GM12878 (cell line): ENCODE results near the gene C1S. TPM values are rescaled to one million over a fixed set of nuclear protein-coding genes. Genes with fewer than 3 reads are reported as not detected.

Experiments
- ATAC-seq: fragments of 200-7000 bp; cut with Tn5 transposase; 3 replicates; pipeline ENCODE4 v1.9.1; 2020; ENCODE audit warnings: mild to moderate bottlenecking, moderate library complexity
- BruUV-seq: library from RNA; stranded (reverse); fragments of 400-500 nt; replicated peaks from 2 replicates; lab custom pipeline; 2021; lab: Mats Ljungman, UMichigan
- CTCF ChIA-PET: fragments of 300-600 bp; sonication (Branson Sonifier 250); formaldehyde crosslinking; extraction: SDS; loops from one replicate; lab custom pipeline; 2021; ENCODE audit warnings: inconsistent platforms; lab: Yijun Ruan, JAX
- POLR2A ChIA-PET: fragments of 350-600 bp; formaldehyde crosslinking; extraction: SDS; loops from one replicate; lab custom pipeline; 2021; ENCODE audit warnings: inconsistent platforms; lab: Charles Lee
- RAD21 ChIA-PET: fragments of 300-600 bp; sonication (Branson Sonifier 250); formaldehyde crosslinking; loops from one replicate; lab custom pipeline; 2023; ENCODE audit warnings: antibody characterized with exemption; ENCODE audit not compliant: unreplicated experiment; lab: Charles Lee
- SMC1A ChIA-PET: fragments of 300-600 bp; sonication (Branson Sonifier 250); formaldehyde crosslinking; loops from one replicate; lab custom pipeline; 2023; ENCODE audit not compliant: unreplicated experiment, uncharacterized antibody; lab: Charles Lee
- DNase-seq: peaks from one replicate; pipeline ENCODE4 v3.0.0-alpha.2; 2011; ENCODE audit warnings: low read depth, low spot score
- FAIRE-seq: peaks from 3 replicates; lab custom pipeline; 2011; peaks lifted over from hg19 to GRCh38; lab: Jason Lieb, UNC
- H2AFZ ChIP-seq: 2 replicates; pipeline ENCODE4 v1.6.0; 2011; ENCODE audit warnings: low read depth, low read length, control low read depth; ENCODE audit not compliant: control insufficient read depth
- H3K27ac ChIP-seq: 2 replicates; pipeline ENCODE4 v1.5.1; 2011; ENCODE audit warnings: control low read depth; ENCODE audit not compliant: control insufficient read depth, insufficient read depth
- H3K27me3 ChIP-seq, 2 experiments: replicated peaks in 1 of 2; 2 replicates each; pipeline versions ENCODE4 v1.6.0 to v1.6.1; 2011; ENCODE audit warnings: low read length in 1 of 2; ENCODE audit not compliant: control insufficient read depth in 2 of 2, insufficient read depth in 2 of 2
- H3K36me3 ChIP-seq, 2 experiments: 2 replicates each; pipeline ENCODE4 v1.5.1; 2011; ENCODE audit warnings: low read length in 1 of 2; ENCODE audit not compliant: control insufficient read depth in 2 of 2, insufficient read depth in 2 of 2
- H3K4me1 ChIP-seq: 2 replicates; pipeline ENCODE4 v1.6.1; 2011; ENCODE audit warnings: mild to moderate bottlenecking, low read length, moderate library complexity, mixed read lengths; ENCODE audit not compliant: control insufficient read depth, insufficient read depth
- H3K4me2 ChIP-seq: 2 replicates; pipeline ENCODE4 v1.6.0; 2011; ENCODE audit warnings: control low read depth; ENCODE audit not compliant: control insufficient read depth, insufficient read depth
- H3K4me3 ChIP-seq: fragments of 200-600 bp; sonication (generic); 2 replicates; pipeline ENCODE4 v1.5.1; 2016
- H3K79me2 ChIP-seq: 2 replicates; pipeline ENCODE4 v1.6.0; 2011; ENCODE audit warnings: low read length; ENCODE audit not compliant: control insufficient read depth, insufficient read depth
- H3K9ac ChIP-seq: 2 replicates; pipeline ENCODE4 v1.8.0; 2011; ENCODE audit warnings: low read length, control low read depth, mixed read lengths; ENCODE audit not compliant: control insufficient read depth, insufficient read depth
- H3K9me3 ChIP-seq: replicated peaks from 3 replicates; pipeline ENCODE4 v1.5.1; 2011; ENCODE audit warnings: mild to moderate bottlenecking, low read length; ENCODE audit not compliant: control insufficient read depth, insufficient read depth
- H4K20me1 ChIP-seq: 2 replicates; pipeline ENCODE4 v1.6.0; 2011; ENCODE audit not compliant: control insufficient read depth, insufficient read depth
- BMI1 ChIP-seq: fragments of 450-650 bp; IDR thresholded peaks from 2 replicates; pipeline ENCODE4 v1.6.1; 2016; ENCODE audit warnings: mild to moderate bottlenecking, moderate library complexity, borderline replicate concordance
- DPF2 ChIP-seq: fragments of 450-650 bp; IDR thresholded peaks from 2 replicates; pipeline ENCODE4 v1.6.1; 2017; ENCODE audit warnings: mild to moderate bottlenecking
- RAD21 ChIP-seq: IDR thresholded peaks from 2 replicates; pipeline ENCODE4 v1.6.1; 2011; ENCODE audit warnings: mild to moderate bottlenecking, low read depth, low read length, moderate library complexity; ENCODE audit not compliant: insufficient read depth
- WGBS: methylation state at CpG from one replicate; pipeline ENCODE4 v1.1.6; 2016; ENCODE audit warnings: low lambda C conversion rate; ENCODE audit not compliant: insufficient replicate concordance, insufficient coverage; ENCODE audit errors: missing lambda C conversion rate; 5-methylcytosine and 5-hydroxymethylcytosine counted together
- in situ Hi-C: fragments of 300-500 bp; cut with MboI; formaldehyde crosslinking; loops from 9 replicates; pipeline ENCODE4 v1.14.3; 2018; ENCODE audit warnings: mixed read lengths
- intact Hi-C: fragments of 100-400 bp; cut with micrococcal nuclease; formaldehyde crosslinking; loops from one replicate; pipeline ENCODE4 v1.14.2; 2022; ENCODE audit not compliant: unreplicated experiment
- polyA plus RNA-seq, 11 experiments: library from polyadenylated mRNA; depleted of rRNA in 4 of 11; unstranded in 6 of 11; stranded (reverse) in 5 of 11; fragments of >200 nt; fragmentation: Nextera tagmentation in 4 of 11; fragmentation: Illumina TruSeq in 1 of 11; extraction: Ambion mirVana in 4 of 11; extraction: Trizol in 1 of 11; gene quantifications; 1 replicate in 1 of 11; 2 replicates in 10 of 11; pipeline versions ENCODE4 v1.2.1 to v1.2.3, GENCODE V29; 2011 to 2016; ENCODE audit warnings: inconsistent platforms in 2 of 11, missing spikeins in 2 of 11, low read depth in 1 of 11
- total RNA-seq, 4 experiments: library from RNA; depleted of rRNA in 3 of 4; stranded (reverse); fragments of >200 nt in 3 of 4; fragmentation: Illumina TruSeq in 1 of 4; extraction: Trizol in 1 of 4; gene quantifications; 2 replicates each; pipeline versions ENCODE4 v1.2.1 to v1.2.3, GENCODE V29; 2013 to 2021
- TF ChIP-seq, protein P1 (sequence below): IDR thresholded peaks from 2 replicates; pipeline ENCODE4 v1.6.1; 2012; ENCODE audit warnings: low read length, inconsistent platforms
- TF ChIP-seq, protein P2 (sequence below), 3 experiments: IDR thresholded peaks in 2 of 3; conservative IDR thresholded peaks in 1 of 3; 2 replicates each; pipeline ENCODE4 v1.5.1; 2011; ENCODE audit warnings: low read depth in 3 of 3, low read length in 3 of 3, mild to moderate bottlenecking in 3 of 3, control low read depth in 2 of 3, moderate library complexity in 2 of 3, inconsistent platforms in 1 of 3, mixed read lengths in 1 of 3; ENCODE audit not compliant: control insufficient read depth in 2 of 3, insufficient read depth in 1 of 3; ENCODE audit errors: extremely low read depth in 1 of 3

C1S gene
- total and polyA plus RNA-seq, 10 of the 15 experiments (the other 5 are each of a cell fraction or from before 2014, with no cell fraction given), result 0.10 to 1.4 (median 0.42) TPM

DNA sequence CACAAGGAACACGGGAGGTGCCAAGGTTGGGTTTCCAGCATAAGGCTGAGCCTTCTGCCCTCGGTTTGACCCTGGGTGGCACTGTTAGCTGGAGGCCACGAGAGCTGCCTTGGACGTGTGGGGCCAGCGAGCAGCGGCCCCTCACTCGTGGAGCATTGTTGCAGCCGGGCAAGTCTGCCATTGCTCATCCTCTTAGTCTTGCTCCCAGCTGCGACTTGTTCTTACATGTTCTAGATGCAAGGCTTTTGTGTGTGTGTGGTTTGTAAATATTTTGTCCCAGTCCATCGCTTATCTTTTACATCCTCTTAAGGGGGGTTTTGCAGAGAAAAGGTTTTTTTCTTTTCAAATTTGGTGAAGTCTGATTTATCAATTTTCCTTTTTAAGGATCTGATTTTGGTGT is 21.1 kb upstream of the C1S start:
- H3K4me2 ChIP-seq, result no peak overlapping the region
- ChIA-PET POLR2A (no interaction called here), RAD21 (no interaction called here), SMC1A (no interaction called here), CTCF (interaction anchor here (1.3 kb wide), 1 partner anchor 105 kb away, joined by 3 read pairs; no protein-coding TSS in a partner anchor)
- no peak overlapping the region for H3K9ac ChIP-seq
- in situ Hi-C loops (no loop called here), intact Hi-C loops (no loop called here)
- ATAC-seq, result no peak
- DNase-seq, result no peak
- H3K79me2 ChIP-seq, result no peaks in the 10 kb centered on the region
- H3K27me3 ChIP-seq, result no peaks in the 10 kb centered on the region
- no peak for FAIRE-seq
- no peaks in the 10 kb centered on the region for H3K36me3 ChIP-seq
- no peaks in the 10 kb centered on the region for H3K4me1 ChIP-seq
- no peak overlapping the region for H2AFZ ChIP-seq
- no peak overlapping the region for H3K4me3 ChIP-seq
- no TSS peak for BruUV-seq
- WGBS, result 59% methylated on average over 10 of the region's 10 CpGs
- H3K27ac ChIP-seq, result no peak overlapping the region
- TF ChIP-seq, protein P1, sequence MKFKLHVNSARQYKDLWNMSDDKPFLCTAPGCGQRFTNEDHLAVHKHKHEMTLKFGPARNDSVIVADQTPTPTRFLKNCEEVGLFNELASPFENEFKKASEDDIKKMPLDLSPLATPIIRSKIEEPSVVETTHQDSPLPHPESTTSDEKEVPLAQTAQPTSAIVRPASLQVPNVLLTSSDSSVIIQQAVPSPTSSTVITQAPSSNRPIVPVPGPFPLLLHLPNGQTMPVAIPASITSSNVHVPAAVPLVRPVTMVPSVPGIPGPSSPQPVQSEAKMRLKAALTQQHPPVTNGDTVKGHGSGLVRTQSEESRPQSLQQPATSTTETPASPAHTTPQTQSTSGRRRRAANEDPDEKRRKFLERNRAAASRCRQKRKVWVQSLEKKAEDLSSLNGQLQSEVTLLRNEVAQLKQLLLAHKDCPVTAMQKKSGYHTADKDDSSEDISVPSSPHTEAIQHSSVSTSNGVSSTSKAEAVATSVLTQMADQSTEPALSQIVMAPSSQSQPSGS, result no peak
- H4K20me1 ChIP-seq, result no peaks in the 10 kb centered on the region
- no peaks in the 10 kb centered on the region for H3K9me3 ChIP-seq

DNA sequence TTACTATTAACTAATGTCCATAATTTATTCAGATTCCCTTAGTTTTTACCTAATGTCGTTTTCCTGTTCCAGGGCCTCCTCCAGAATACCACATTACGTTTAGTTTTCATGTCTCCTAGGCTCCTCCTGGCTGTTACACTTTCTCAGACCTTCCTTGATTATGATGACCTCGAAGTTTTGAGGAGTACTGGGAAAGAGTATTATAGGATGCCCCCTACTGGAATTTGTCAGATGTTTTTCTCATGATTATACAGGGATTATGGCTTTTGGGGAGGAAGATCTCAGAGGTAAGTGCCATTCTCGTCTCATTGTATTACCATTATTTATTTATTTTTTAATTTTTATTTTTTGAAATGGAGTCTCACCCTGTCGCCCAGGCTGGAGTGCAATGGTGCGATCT is 17.7 kb upstream of the C1S start:
- intact Hi-C loops (no loop called here), in situ Hi-C loops (no loop called here)
- no peak overlapping the region for H3K4me3 ChIP-seq
- no peak overlapping the region for H2AFZ ChIP-seq
- no TSS peak for BruUV-seq
- TF ChIP-seq DPF2, result no peak
- TF ChIP-seq BMI1, result no peak
- TF ChIP-seq RAD21, result 0 out of 2 replicates have a peak, but pooled peaks have one; percentile 29
- TF ChIP-seq, protein P2, sequence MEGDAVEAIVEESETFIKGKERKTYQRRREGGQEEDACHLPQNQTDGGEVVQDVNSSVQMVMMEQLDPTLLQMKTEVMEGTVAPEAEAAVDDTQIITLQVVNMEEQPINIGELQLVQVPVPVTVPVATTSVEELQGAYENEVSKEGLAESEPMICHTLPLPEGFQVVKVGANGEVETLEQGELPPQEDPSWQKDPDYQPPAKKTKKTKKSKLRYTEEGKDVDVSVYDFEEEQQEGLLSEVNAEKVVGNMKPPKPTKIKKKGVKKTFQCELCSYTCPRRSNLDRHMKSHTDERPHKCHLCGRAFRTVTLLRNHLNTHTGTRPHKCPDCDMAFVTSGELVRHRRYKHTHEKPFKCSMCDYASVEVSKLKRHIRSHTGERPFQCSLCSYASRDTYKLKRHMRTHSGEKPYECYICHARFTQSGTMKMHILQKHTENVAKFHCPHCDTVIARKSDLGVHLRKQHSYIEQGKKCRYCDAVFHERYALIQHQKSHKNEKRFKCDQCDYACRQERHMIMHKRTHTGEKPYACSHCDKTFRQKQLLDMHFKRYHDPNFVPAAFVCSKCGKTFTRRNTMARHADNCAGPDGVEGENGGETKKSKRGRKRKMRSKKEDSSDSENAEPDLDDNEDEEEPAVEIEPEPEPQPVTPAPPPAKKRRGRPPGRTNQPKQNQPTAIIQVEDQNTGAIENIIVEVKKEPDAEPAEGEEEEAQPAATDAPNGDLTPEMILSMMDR (IDR thresholded peaks at IDR 0.05 in 2 of 3, conservative IDR thresholded peaks at IDR 0.05 in 1 of 3; ENCODE audit: control insufficient read depth in 2 of 3, extremely low read depth in 1 of 3, insufficient read depth in 1 of 3, low read depth in 3 of 3, low read length in 3 of 3), result 0 out of 6 replicates have a peak, but pooled peaks of 1 of the 3 experiments have one; percentile 18
- H3K79me2 ChIP-seq, result no peaks in the 10 kb centered on the region
- no peak overlapping the region for H3K27ac ChIP-seq
- DNase-seq (no peak), ATAC-seq (peak; percentile 41; the same call in 1 of the 3 replicates), FAIRE-seq (no peak)
- no peaks in the 10 kb centered on the region; the same call in 1 of the 2 replicates for H3K4me1 ChIP-seq
- no peaks in the 10 kb centered on the region for H4K20me1 ChIP-seq
- SMC1A ChIA-PET, result interaction anchor here (0.6 to 0.7 kb wide), 2 partner anchors 11 to 98 kb away, joined by 4 read pairs; no protein-coding TSS in a partner anchor
- H3K27me3 ChIP-seq, result no peaks in the 10 kb centered on the region
- H3K36me3 ChIP-seq, result no peaks in the 10 kb centered on the region
- 18% methylated on average over 6 of the region's 6 CpGs for WGBS
- no peak overlapping the region for H3K9ac ChIP-seq
- CTCF ChIA-PET, result interaction anchor here (1.3 to 2.7 kb wide), 5 partner anchors 10 to 98 kb away, joined by 4 to 17 read pairs (median 7); partner anchors contain the start of genes C12orf57 and RNU7-1
- RAD21 ChIA-PET, result no interaction called here
- POLR2A ChIA-PET, result no interaction called here
- H3K9me3 ChIP-seq, result no peaks in the 10 kb centered on the region
- H3K4me2 ChIP-seq, result no peak overlapping the region
